ENCODE data around the gene KLHL26.

The KLHL26 gene

GRCh38 chr19:18612051-18612771 is 24.6 kb upstream of the KLHL26 start:
- no peak overlapping the region for H3K27ac ChIP-seq
- TF ChIP-seq CTCF (IDR thresholded peaks at IDR 0.05) (no peak), ZFX (IDR thresholded peaks at IDR 0.05; ENCODE audit: borderline replicate concordance) (no peak)

GRCh38 chr19:18612772-18613588 is 23.8 kb upstream of the KLHL26 start, which contains the start of gene TMEM59L:
TMEM59L (plus strand) TSS chr19:18612870; CDS start chr19:18612959, 89 bp downstream.
- no peak for TF ChIP-seq ZFX (IDR thresholded peaks at IDR 0.05; ENCODE audit: borderline replicate concordance)
- TF ChIP-seq CTCF (IDR thresholded peaks at IDR 0.05): no peak
- no peak within 1 kb of the TSS for H3K27ac ChIP-seq

- TF ChIP-seq CTCF (IDR thresholded peaks at IDR 0.05) (no peak), ZFX (IDR thresholded peaks at IDR 0.05; ENCODE audit: borderline replicate concordance) (no peak)
- no peak overlapping the region for H3K27ac ChIP-seq
Observed at GRCh38 chr19:18613589-18614234, 23.1 kb upstream of the KLHL26 start.

- TF ChIP-seq ZFX (IDR thresholded peaks at IDR 0.05; ENCODE audit: borderline replicate concordance): no peak
- H3K27ac ChIP-seq: no peak overlapping the region
Observed at GRCh38 chr19:18616023-18616422, 20.8 kb upstream of the KLHL26 start.

- no peak overlapping the region for H3K27ac ChIP-seq
- no peak for TF ChIP-seq CTCF (IDR thresholded peaks at IDR 0.05)
- no peak for TF ChIP-seq ZFX (IDR thresholded peaks at IDR 0.05; ENCODE audit: borderline replicate concordance)
Observed at GRCh38 chr19:18617562-18617961, 19.3 kb upstream of the KLHL26 start.

GRCh38 chr19:18618236-18618635 is 18.6 kb upstream of the KLHL26 start:
- TF ChIP-seq ZFX (IDR thresholded peaks at IDR 0.05; ENCODE audit: borderline replicate concordance) (no peak), CTCF (IDR thresholded peaks at IDR 0.05) (no peak)
- H3K27ac ChIP-seq: no peak overlapping the region

- TF ChIP-seq CTCF (IDR thresholded peaks at IDR 0.05): no peak
- TF ChIP-seq ZFX (IDR thresholded peaks at IDR 0.05; ENCODE audit: borderline replicate concordance): no peak
- H3K27ac ChIP-seq: no peak overlapping the region
Observed at GRCh38 chr19:18620311-18620710, 16.5 kb upstream of the KLHL26 start.
